Limb (tissue), 2 donors: ENCODE data around the gene OSTM1.
A peak's percentile ranks its signal among the peaks of the same experiment; 100 is the strongest.

Source experiments
- DNase-seq, 2 donors: peaks; one replicate each; pipeline ENCODE4 v3.0.0-alpha.2; 2016; ENCODE audit errors: extremely low spot score in 2 of 2

The OSTM1 gene

GRCh38 chr6:108102965-108103364, 28.4 kb upstream of the OSTM1 start:
- no peak for DNase-seq

- DNase-seq = no peak
Measured at GRCh38 chr6:108100003-108100402, 25.5 kb upstream of the OSTM1 start.

- no peak for DNase-seq
Measured at GRCh38 chr6:108097882-108098281, 23.3 kb upstream of the OSTM1 start.

GRCh38 chr6:108093781-108094300, 19.3 kb upstream of the OSTM1 start:
- no peak for DNase-seq

GRCh38 chr6:108091288-108091687, 16.7 kb upstream of the OSTM1 start:
- no peak for DNase-seq

- no peak for DNase-seq
Measured at GRCh38 chr6:108083349-108083748, 8.8 kb upstream of the OSTM1 start.

- DNase-seq = no peak
Measured at GRCh38 chr6:108082539-108082938, 8.0 kb upstream of the OSTM1 start.

- DNase-seq = no peak
Measured at GRCh38 chr6:108080010-108080780, 5.7 kb upstream of the OSTM1 start.

- DNase-seq = no peak
Measured at GRCh38 chr6:108078191-108078590, 3.6 kb upstream of the OSTM1 start.

- DNase-seq = no peak
Measured at GRCh38 chr6:108074057-108074358, 533 bp downstream of the OSTM1 start.

- DNase-seq = no peak
Measured at GRCh38 chr6:108071736-108072276, 2.7 kb downstream of the OSTM1 start.

GRCh38 chr6:108068618-108069017, 5.9 kb downstream of the OSTM1 start:
- no peak for DNase-seq

GRCh38 chr6:108068182-108068581, 6.4 kb downstream of the OSTM1 start:
- DNase-seq = no peak

GRCh38 chr6:108052706-108053105, 21.8 kb downstream of the OSTM1 start:
- DNase-seq = no peak

- no peak for DNase-seq
Measured at GRCh38 chr6:108051481-108051880, 23.1 kb downstream of the OSTM1 start.

GRCh38 chr6:108039681-108040080, 34.9 kb downstream of the OSTM1 start:
- DNase-seq = no peak

- DNase-seq = no peak
Measured at GRCh38 chr6:108036884-108037283, 37.7 kb downstream of the OSTM1 start.

GRCh38 chr6:108031968-108032367, 42.6 kb downstream of the OSTM1 start:
- no peak for DNase-seq

GRCh38 chr6:108030211-108030610, 44.3 kb downstream of the OSTM1 start:
- DNase-seq = no peak

- DNase-seq = peak in 1 of 2 donors; percentile 36
Measured at GRCh38 chr6:108029226-108029921, 45.2 kb downstream of the OSTM1 start.

GRCh38 chr6:108027594-108027993, 46.9 kb downstream of the OSTM1 start:
- DNase-seq = no peak

- DNase-seq = no peak
Measured at GRCh38 chr6:108027056-108027455, 47.5 kb downstream of the OSTM1 start.
